Esophagus (tissue), 2 donors: ENCODE results near the gene BICRA. TPM values are rescaled to one million over a fixed set of nuclear protein-coding genes. Genes with fewer than 3 reads are reported as not detected.

Experiments
- H3K27ac ChIP-seq, 2 donors: one replicate each; pipeline ENCODE4 v1.5.1; 2013; ENCODE audit warnings: low read depth in 2 of 2, mild to moderate bottlenecking in 2 of 2, inconsistent platforms in 1 of 2, low read length in 1 of 2, moderate library complexity in 1 of 2
- H3K27me3 ChIP-seq, 2 donors: one replicate each; pipeline ENCODE4 v1.6.1; 2013; ENCODE audit warnings: low read length in 2 of 2, control low read depth in 1 of 2, mild to moderate bottlenecking in 1 of 2; ENCODE audit not compliant: insufficient read depth in 2 of 2, control insufficient read depth in 1 of 2
- H3K36me3 ChIP-seq, 2 donors: one replicate each; pipeline ENCODE4 v1.6.1; 2013; ENCODE audit warnings: low read length in 1 of 2; ENCODE audit not compliant: control insufficient read depth in 2 of 2, insufficient read depth in 2 of 2
- H3K4me1 ChIP-seq, 2 donors: one replicate each; pipeline ENCODE4 v1.6.1; 2013; ENCODE audit warnings: low read length in 1 of 2; ENCODE audit not compliant: control insufficient read depth in 2 of 2, insufficient read depth in 2 of 2
- H3K4me3 ChIP-seq, 2 donors: one replicate each; pipeline ENCODE4 v1.5.1; 2013; ENCODE audit warnings: low read length in 2 of 2, mild to moderate bottlenecking in 2 of 2, low read depth in 1 of 2, moderate library complexity in 1 of 2
- H3K9me3 ChIP-seq, 2 donors: one replicate each; pipeline ENCODE4 v1.6.1; 2013; ENCODE audit warnings: mild to moderate bottlenecking in 2 of 2, low read depth in 1 of 2, low read length in 1 of 2, moderate library complexity in 1 of 2; ENCODE audit not compliant: control insufficient read depth in 2 of 2, insufficient read depth in 1 of 2
- WGBS, 2 donors: extraction: QIAGEN DNeasy Blood & Tissue Kit; methylation state at CpG; one replicate each; pipeline ENCODE4 v1.1.7; 2013; 5-methylcytosine and 5-hydroxymethylcytosine counted together
- polyA plus RNA-seq, 2 donors: library from polyadenylated mRNA; stranded (reverse); fragments of 200-250 nt; gene quantifications; one replicate each; pipeline ENCODE4 v1.2.3, GENCODE V29; 2013
- donor health status: healthy with polysubstance abuse.
- donor health status: Bipolar disorder and iron deficiency.

The BICRA gene
- polyA plus RNA-seq, 2 donors: 4.0 to 8.5 TPM

DNA sequence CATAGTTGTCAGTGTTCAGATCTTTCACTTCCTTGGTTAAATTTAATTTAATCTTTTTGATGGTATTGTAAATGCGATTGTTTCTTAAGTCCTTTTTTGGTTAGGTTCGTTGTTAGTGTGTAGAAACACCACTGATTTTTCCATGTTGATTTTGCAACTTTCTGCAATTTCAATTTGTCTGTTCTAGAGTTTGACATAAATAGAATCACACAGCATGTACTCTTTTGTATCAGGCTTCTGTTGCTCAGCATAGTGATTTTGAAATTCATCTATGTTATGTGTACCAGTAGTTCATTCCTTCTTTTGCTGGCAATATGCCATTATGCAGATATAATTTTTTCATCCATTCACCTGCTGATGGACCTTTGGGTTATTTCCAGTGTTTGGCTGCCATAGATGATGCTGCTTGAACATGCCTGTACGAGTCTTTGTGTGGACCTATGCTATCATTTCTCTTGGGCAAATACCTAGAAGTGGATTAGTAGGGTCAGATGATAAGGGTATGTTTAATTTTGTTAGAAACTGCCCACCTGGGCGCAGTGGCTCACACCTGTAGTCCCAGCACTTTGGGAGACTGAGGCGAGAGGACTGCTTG, 33.1 kb downstream of the BICRA start:
- H3K4me1 ChIP-seq: peaks cover 0 to 2% of the 10 kb centered on the region in 2 donors
- H3K9me3 ChIP-seq: no peaks in the 10 kb centered on the region
- no peak overlapping the region for H3K27ac ChIP-seq
- H3K36me3 ChIP-seq: peaks cover 0 to 2% of the 10 kb centered on the region in 2 donors
- H3K27me3 ChIP-seq: no peaks in the 10 kb centered on the region
- no peak overlapping the region for H3K4me3 ChIP-seq
- 77 to 86% methylated on average over 5 of the region's 5 CpGs for WGBS, 2 donors

GRCh38 chr19:47643281-47643680, 34.3 kb downstream of the BICRA start:
- Histone ChIP-seq H3K4me3 (no peak overlapping the region), H3K27ac (no peak overlapping the region)
- 91 to 94% methylated on average over 5 of the region's 5 CpGs for whole genome bisulfite sequencing, 2 donors

DNA sequence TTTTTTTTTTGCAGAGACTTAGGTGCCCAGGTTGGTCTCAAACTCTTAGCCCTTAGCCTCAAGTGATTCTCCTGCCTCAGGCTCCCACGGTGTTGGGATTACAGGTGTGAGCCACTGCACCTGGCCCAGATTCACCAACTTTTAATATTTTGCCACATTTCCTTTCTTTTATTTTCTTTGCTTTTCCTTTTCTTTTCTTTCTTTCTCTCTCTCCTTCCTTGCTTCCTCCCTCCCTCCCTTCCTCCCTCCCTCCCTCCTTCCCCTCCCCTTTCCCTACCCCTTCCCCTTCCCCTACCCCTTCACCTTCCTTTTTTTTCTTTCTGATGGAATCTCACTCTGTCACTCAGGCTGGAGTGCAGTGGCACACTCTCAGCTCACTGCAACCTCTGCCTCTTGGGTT, 35.3 kb downstream of the BICRA start:
- no peak overlapping the region for H3K27ac ChIP-seq
- 80 to 82% methylated on average over 1 of the region's 1 CpG for WGBS, 2 donors
- no peaks in the 10 kb centered on the region for H3K9me3 ChIP-seq
- peaks cover 0 to 2% of the 10 kb centered on the region in 2 donors for H3K36me3 ChIP-seq
- H3K27me3 ChIP-seq: no peaks in the 10 kb centered on the region
- peaks cover 4 to 5% of the 10 kb centered on the region in 2 donors for H3K4me1 ChIP-seq
- H3K4me3 ChIP-seq: no peak overlapping the region

More at GRCh38 chr19:47643281-47643680, 34.3 kb downstream of the BICRA start:
- no peaks in the 10 kb centered on the region for H3K27me3 ChIP-seq
- peaks cover 0 to 2% of the 10 kb centered on the region in 2 donors for H3K36me3 ChIP-seq
- H3K9me3 ChIP-seq: no peaks in the 10 kb centered on the region
- H3K4me1 ChIP-seq: peaks cover 4% of the 10 kb centered on the region in 2 donors

DNA sequence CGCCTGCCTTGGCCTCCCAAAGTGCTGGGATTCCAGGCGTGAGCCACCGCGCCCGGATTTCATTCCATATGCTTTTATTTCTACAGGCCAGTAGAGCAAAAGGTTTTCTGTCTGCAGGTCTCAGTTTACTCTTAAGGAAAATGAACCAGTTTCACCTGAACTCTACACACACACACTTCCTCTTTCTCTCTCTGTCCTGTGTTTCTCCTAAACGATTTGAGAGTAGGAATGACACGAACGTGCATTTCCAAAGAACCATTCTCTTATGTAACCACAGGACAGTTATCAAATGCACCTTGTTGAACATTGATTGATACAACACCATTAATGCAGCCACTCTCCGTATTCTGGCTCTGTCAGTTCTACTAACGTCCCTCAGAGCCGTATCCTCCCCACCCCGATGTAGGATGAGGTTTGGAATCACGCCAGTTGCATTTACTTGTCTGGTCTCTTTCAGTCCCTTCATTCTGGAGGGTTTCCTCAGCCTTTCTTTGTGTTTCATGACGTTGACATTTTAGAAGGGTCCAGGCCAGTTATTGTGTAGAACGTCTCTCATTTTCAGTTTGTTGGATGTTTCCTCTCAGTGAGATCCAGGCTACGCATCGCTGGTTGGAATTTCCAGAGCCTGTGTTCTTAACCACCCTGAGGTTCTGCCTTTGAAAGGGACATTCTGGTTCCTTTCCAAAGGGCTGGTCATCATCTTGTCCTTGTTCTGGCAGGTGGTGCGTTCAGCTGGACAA, 36.0 kb downstream of the BICRA start:
- 53 to 57% methylated on average over 18 of the region's 18 CpGs for WGBS, 2 donors
- H3K36me3 ChIP-seq: peaks cover 0 to 2% of the 10 kb centered on the region in 2 donors
- no peak overlapping the region for H3K4me3 ChIP-seq
- peaks cover 4 to 5% of the 10 kb centered on the region in 2 donors for H3K4me1 ChIP-seq
- peak overlapping the region; percentile 4 to 33 for H3K27ac ChIP-seq
- no peaks in the 10 kb centered on the region for H3K27me3 ChIP-seq
- H3K9me3 ChIP-seq: no peaks in the 10 kb centered on the region

DNA sequence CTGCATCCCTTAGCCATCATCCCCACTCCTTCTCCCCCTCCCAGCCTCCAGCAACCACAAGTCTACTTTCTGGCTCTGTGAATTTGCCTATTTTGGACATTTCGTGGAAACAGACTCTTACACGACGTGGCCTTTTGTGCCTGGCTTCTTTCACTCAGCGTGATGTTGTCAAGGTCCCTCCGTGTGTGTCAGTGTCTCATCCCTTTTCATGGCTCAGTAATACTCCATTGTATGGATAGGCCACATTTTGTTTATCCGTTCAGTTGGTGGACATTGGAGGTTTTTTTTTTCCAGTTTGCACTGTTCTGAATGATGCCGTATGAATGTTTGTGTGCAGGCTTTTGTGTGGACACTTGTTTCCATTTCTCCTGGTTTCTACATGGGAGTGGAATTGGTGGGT, 38.0 kb downstream of the BICRA start:
- Histone ChIP-seq H3K36me3 (peaks cover 0 to 7% of the 10 kb centered on the region in 2 donors), H3K4me3 (no peak overlapping the region), H3K27ac (no peak overlapping the region), H3K4me1 (peaks cover 6 to 12% of the 10 kb centered on the region in 2 donors), H3K9me3 (no peaks in the 10 kb centered on the region), H3K27me3 (no peaks in the 10 kb centered on the region)
- 98 to 99% methylated on average over 7 of the region's 7 CpGs for WGBS, 2 donors

DNA sequence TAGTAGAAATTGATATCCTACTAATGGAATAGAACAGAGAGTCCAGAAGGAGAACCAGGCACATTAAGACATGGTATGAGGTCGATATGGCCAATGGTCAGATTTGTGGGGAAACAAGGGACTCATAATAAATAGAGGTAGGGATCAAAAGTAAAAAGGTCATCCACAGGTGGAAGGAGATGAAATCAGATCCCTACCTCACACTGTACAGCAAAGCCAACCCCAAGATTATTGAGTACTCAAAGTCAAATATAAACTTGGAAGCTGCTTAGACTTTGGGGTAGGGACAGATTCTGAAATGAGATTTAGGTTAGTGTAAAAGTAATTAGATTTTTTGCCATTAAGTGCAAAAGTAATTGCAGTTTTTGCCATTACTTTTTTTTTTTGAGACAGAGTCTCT, 40.7 kb downstream of the BICRA start:
- Histone ChIP-seq H3K9me3 (no peaks in the 10 kb centered on the region), H3K27ac (no peak overlapping the region), H3K27me3 (no peaks in the 10 kb centered on the region), H3K4me3 (no peak overlapping the region), H3K36me3 (peaks cover 0 to 7% of the 10 kb centered on the region in 2 donors), H3K4me1 (peaks cover 4 to 12% of the 10 kb centered on the region in 2 donors)
- 96 to 98% methylated on average over 1 of the region's 1 CpG for WGBS, 2 donors

DNA sequence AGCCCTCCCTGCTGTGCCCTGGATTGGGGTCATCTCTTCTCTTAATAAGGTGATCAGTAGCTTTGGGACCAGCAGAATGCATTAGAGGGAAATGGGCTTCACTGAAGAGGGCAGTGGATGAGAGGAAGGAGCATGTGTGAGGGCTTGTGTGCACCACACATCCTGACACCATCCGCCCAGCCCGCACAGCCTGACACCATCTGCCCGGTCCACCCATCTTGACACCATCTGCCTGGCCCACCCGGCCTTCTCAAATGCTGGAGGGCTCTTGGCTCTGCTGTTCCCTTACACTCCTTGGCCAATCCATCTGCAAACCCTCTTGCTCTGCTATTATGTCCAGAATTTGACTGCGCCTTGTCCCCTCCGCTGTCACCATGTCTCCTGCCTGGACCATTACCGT, 41.8 kb downstream of the BICRA start:
- peaks cover 4 to 12% of the 10 kb centered on the region in 2 donors for H3K4me1 ChIP-seq
- H3K27me3 ChIP-seq: no peaks in the 10 kb centered on the region
- peaks cover 0 to 7% of the 10 kb centered on the region in 2 donors for H3K36me3 ChIP-seq
- H3K9me3 ChIP-seq: no peaks in the 10 kb centered on the region
- H3K27ac ChIP-seq: no peak overlapping the region
- H3K4me3 ChIP-seq: no peak overlapping the region
- 96 to 98% methylated on average over 7 of the region's 7 CpGs for WGBS, 2 donors

- H3K4me1 ChIP-seq: peaks cover 4 to 12% of the 10 kb centered on the region in 2 donors
- no peak overlapping the region for H3K27ac ChIP-seq
- no peaks in the 10 kb centered on the region for H3K9me3 ChIP-seq
- H3K36me3 ChIP-seq: peaks cover 0 to 7% of the 10 kb centered on the region in 2 donors
- WGBS, 2 donors: 79 to 86% methylated on average over 12 of the region's 12 CpGs
- H3K27me3 ChIP-seq: no peaks in the 10 kb centered on the region
- no peak overlapping the region for H3K4me3 ChIP-seq
Observed at GRCh38 chr19:47651132-47651531, 42.2 kb downstream of the BICRA start.

- H3K4me3 ChIP-seq: no peak overlapping the region
- H3K4me1 ChIP-seq: peaks cover 4 to 12% of the 10 kb centered on the region in 2 donors
- H3K27ac ChIP-seq: no peak overlapping the region
- H3K9me3 ChIP-seq: no peaks in the 10 kb centered on the region
- no peaks in the 10 kb centered on the region for H3K27me3 ChIP-seq
- peaks cover 0 to 7% of the 10 kb centered on the region in 2 donors for H3K36me3 ChIP-seq
- 83 to 90% methylated on average over 9 of the region's 9 CpGs for WGBS, 2 donors
Observed at GRCh38 chr19:47651691-47652090, 42.8 kb downstream of the BICRA start.
